HepG2 (cell line): Measurements from ENCODE around the gene FXYD1. TPM values are rescaled to one million over a fixed set of nuclear protein-coding genes. Genes with fewer than 3 reads are reported as not detected.

Experiments used
- ATAC-seq: fragments of 200-7000 bp; cut with Tn5 transposase; 3 replicates; pipeline ENCODE4 v1.9.1; 2020; ENCODE audit warnings: mild to moderate bottlenecking, moderate library complexity
- BruUV-seq: library from RNA; stranded (reverse); fragments of 400-500 nt; replicated peaks from 2 replicates; lab custom pipeline; 2021; lab: Mats Ljungman, UMichigan
- CTCF ChIA-PET: fragments of 300-600 bp; formaldehyde crosslinking; extraction: SDS; loops from one replicate; lab custom pipeline; 2021; ENCODE audit warnings: low total read pairs, inconsistent platforms, low intra/inter-chr PET ratio; lab: Yijun Ruan, JAX
- POLR2A ChIA-PET: fragments of 350-600 bp; sonication (Branson Sonifier 250); formaldehyde crosslinking; loops from one replicate; lab custom pipeline; 2020; ENCODE audit warnings: antibody characterized with exemption, inconsistent platforms; lab: Yijun Ruan, JAX
- DNase-seq: peaks from one replicate; pipeline ENCODE4 v3.0.0-alpha.2; 2015; ENCODE audit warnings: low spot score
- FAIRE-seq: peaks from 3 replicates; lab custom pipeline; 2011; peaks lifted over from hg19 to GRCh38; lab: Jason Lieb, UNC
- H2AFZ ChIP-seq: one replicate; pipeline ENCODE4 v1.6.1; 2011; ENCODE audit warnings: low read length, inconsistent platforms
- H3K27ac ChIP-seq: fragments of 300-600 bp; 3 replicates; pipeline ENCODE4 v1.8.0; 2011; ENCODE audit warnings: mixed run types, mild to moderate bottlenecking, mixed read lengths, low read length, inconsistent platforms; ENCODE audit not compliant: insufficient read depth; ENCODE audit errors: extremely low read length
- H3K27me3 ChIP-seq, 2 experiments: fragments of 200-600 bp in 1 of 2; 2 replicates in 1 of 2; 3 replicates in 1 of 2; pipeline versions ENCODE4 v1.6.0 to v1.8.0; 2011; ENCODE audit warnings: low read length in 2 of 2, mild to moderate bottlenecking in 2 of 2, moderate library complexity in 2 of 2, inconsistent platforms in 1 of 2; ENCODE audit not compliant: insufficient read depth in 2 of 2, control insufficient read depth in 1 of 2
- H3K36me3 ChIP-seq, 2 experiments: fragments of 200-600 bp in 1 of 2; replicated peaks in 1 of 2; 2 replicates in 1 of 2; 3 replicates in 1 of 2; pipeline versions ENCODE4 v1.5.1 to v1.8.0; 2011; ENCODE audit warnings: low read length in 2 of 2, inconsistent platforms in 1 of 2; ENCODE audit not compliant: insufficient read depth in 2 of 2, control insufficient read depth in 1 of 2
- H3K4me1 ChIP-seq: 2 replicates; pipeline ENCODE4 v1.5.1; 2012; ENCODE audit warnings: low read length, inconsistent platforms; ENCODE audit not compliant: insufficient read depth
- H3K4me2 ChIP-seq: 2 replicates; pipeline ENCODE4 v1.6.0; 2011; ENCODE audit warnings: low read depth, low read length, inconsistent platforms
- H3K4me3 ChIP-seq, 3 experiments: fragments of 200-600 bp in 1 of 3; sonication (generic), shearing (Covaris generic) in 1 of 3; replicated peaks in 1 of 3; 2 replicates each; pipeline ENCODE4 v1.5.1; 2011 to 2016; ENCODE audit warnings: low read length in 3 of 3, inconsistent platforms in 2 of 3, low read depth in 2 of 3, mild to moderate bottlenecking in 2 of 3, control low read depth in 1 of 3, mixed read lengths in 1 of 3; ENCODE audit not compliant: insufficient read depth in 1 of 3
- H3K79me2 ChIP-seq: one replicate; pipeline ENCODE4 v1.6.1; 2011; ENCODE audit warnings: low read length, inconsistent platforms; ENCODE audit not compliant: insufficient read depth
- H3K9ac ChIP-seq: 2 replicates; pipeline ENCODE4 v1.6.0; 2011; ENCODE audit warnings: mild to moderate bottlenecking, low read depth, low read length, inconsistent platforms; ENCODE audit not compliant: insufficient read depth
- H3K9me3 ChIP-seq: 2 replicates; pipeline ENCODE4 v1.5.1; 2012; ENCODE audit warnings: mild to moderate bottlenecking, low read length
- H4K20me1 ChIP-seq: 2 replicates; pipeline ENCODE4 v1.6.0; 2011; ENCODE audit warnings: inconsistent platforms, mild to moderate bottlenecking, low read length, moderate library complexity; ENCODE audit not compliant: insufficient read depth
- ELF3 ChIP-seq: IDR thresholded peaks from 2 replicates; pipeline ENCODE4 v1.6.1; 2016; ENCODE audit warnings: missing genetic modification reagents, missing compliant biosample characterization
- ELF4 ChIP-seq: sonication (generic); formaldehyde crosslinking; IDR thresholded peaks from 2 replicates; pipeline ENCODE4 v1.5.0; 2020; ENCODE audit warnings: missing genetic modification reagents, mild to moderate bottlenecking, moderate library complexity, borderline replicate concordance
- KDM4B ChIP-seq: sonication (generic); formaldehyde crosslinking; IDR thresholded peaks from 2 replicates; pipeline ENCODE4 v1.4.0; 2020; ENCODE audit warnings: missing genetic modification reagents
- KLF13 ChIP-seq: sonication (generic); formaldehyde crosslinking; IDR thresholded peaks from 2 replicates; pipeline ENCODE4 v1.4.0; 2020; ENCODE audit warnings: mild to moderate bottlenecking, missing genetic modification reagents
- SAFB2 ChIP-seq: sonication (generic); formaldehyde crosslinking; IDR thresholded peaks from 2 replicates; pipeline ENCODE4 v1.5.1; 2020; ENCODE audit warnings: missing genetic modification reagents, low read depth, mild to moderate bottlenecking, borderline replicate concordance
- ZNF644 ChIP-seq: IDR thresholded peaks from 2 replicates; pipeline ENCODE4 v1.6.1; 2016; ENCODE audit warnings: low read depth
- WGBS: methylation state at CpG from one replicate; pipeline ENCODE4 v1.1.6; 2017; ENCODE audit warnings: low lambda C conversion rate; 5-methylcytosine and 5-hydroxymethylcytosine counted together
- in situ Hi-C: cut with HindIII; loops from 2 replicates; pipeline ENCODE4 v1.10.0; 2017; ENCODE audit warnings: low pct_unique_long_range_greater_than_20kb; ENCODE audit not compliant: extremely low pct_ligation_motif_present
- intact Hi-C: fragments of 100-400 bp; cut with micrococcal nuclease; formaldehyde crosslinking; loops from one replicate; pipeline ENCODE4 v1.10.0; 2022; ENCODE audit not compliant: unreplicated experiment
- polyA plus RNA-seq, 8 experiments: library from polyadenylated mRNA; depleted of rRNA in 3 of 8; stranded (reverse) in 7 of 8; unstranded in 1 of 8; fragments of >200 nt; fragmentation: Illumina TruSeq in 4 of 8; extraction: Trizol in 4 of 8; gene quantifications; 2 replicates each; pipeline versions ENCODE4 v1.2.1 to v1.2.3, GENCODE V29; 2011 to 2016; ENCODE audit warnings: low read depth in 4 of 8, missing spikeins in 1 of 8, mixed read lengths in 1 of 8; ENCODE audit not compliant: insufficient read depth in 1 of 8
- total RNA-seq, 5 experiments: library from RNA; depleted of rRNA; stranded (reverse); fragments of >200 nt; fragmentation: Illumina TruSeq; extraction: Trizol; gene quantifications; 2 replicates each; pipeline ENCODE4 v1.2.3, GENCODE V29; 2016; ENCODE audit warnings: low read depth in 1 of 5
- TF ChIP-seq, protein P1 (sequence below): IDR thresholded peaks from 2 replicates; pipeline ENCODE4 v1.6.1; 2016; ENCODE audit warnings: control low read depth
- TF ChIP-seq, protein P2 (sequence below): sonication (generic); formaldehyde crosslinking; IDR thresholded peaks from 2 replicates; pipeline ENCODE4 v1.4.0; 2020; ENCODE audit warnings: missing genetic modification reagents, borderline replicate concordance
- TF ChIP-seq, protein P3 (sequence below): sonication (generic); formaldehyde crosslinking; conservative IDR thresholded peaks from 2 replicates; pipeline ENCODE4 v1.4.0; 2020; ENCODE audit warnings: mild to moderate bottlenecking, missing genetic modification reagents, moderate library complexity

Gene FXYD1
- total and polyA plus RNA-seq, 2 of the 13 experiments (the other 11 are each of a cell fraction or from before 2014, with no cell fraction given), result 31.2 TPM; not detected in 1

DNA sequence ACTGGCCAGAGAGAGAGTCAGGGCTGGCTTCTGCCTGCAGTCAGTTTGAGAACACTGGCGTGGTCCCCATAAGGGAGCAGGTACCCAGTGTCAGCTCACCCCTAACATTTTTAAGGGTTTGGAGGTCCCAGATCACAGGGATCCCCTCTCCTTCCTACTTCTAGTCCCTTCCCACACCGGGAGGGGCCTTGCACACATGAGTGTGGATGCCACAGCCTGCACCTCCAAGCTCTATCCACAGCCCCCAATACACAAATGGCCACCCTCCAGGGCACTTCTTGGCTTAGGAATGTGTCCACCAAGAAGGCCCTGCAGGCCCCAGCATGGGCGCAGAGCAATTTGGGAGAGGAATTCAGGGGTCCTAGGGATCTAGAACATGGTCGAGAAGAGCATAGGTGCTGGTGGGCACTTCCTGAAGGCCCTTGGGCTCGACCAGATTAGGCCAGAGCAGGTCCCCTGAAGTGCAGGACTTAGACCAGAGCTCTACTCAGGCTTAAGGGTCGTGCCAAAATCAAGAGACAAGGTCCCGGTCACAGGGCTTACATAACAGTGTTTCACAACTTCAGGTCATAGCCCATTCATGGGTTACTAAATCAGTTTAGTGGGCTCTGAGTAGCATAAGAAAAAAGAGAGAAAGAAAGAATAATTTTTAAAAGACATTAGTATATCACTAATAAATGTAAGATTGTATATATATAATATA lies 31.9 kb downstream of the FXYD1 start:
- ATAC-seq (no peak), DNase-seq (no peak), FAIRE-seq (no peak)
- no peak overlapping the region for H3K27ac ChIP-seq
- POLR2A ChIA-PET, result no interaction called here
- 0% methylated on average over 2 of the region's 7 CpGs for WGBS
- CTCF ChIA-PET, result no interaction called here
- H3K4me3 ChIP-seq, result no peak overlapping the region
- H3K9me3 ChIP-seq, result peaks cover 11% of the 10 kb centered on the region; the same call in 1 of the 2 replicates
- H3K4me1 ChIP-seq, result no peaks in the 10 kb centered on the region
- H3K4me2 ChIP-seq, result no peak overlapping the region
- H3K9ac ChIP-seq, result no peak overlapping the region
- H3K27me3 ChIP-seq, result no peaks in the 10 kb centered on the region; a peak in 1 of 5 replicates
- in situ Hi-C loops (no loop called here), intact Hi-C loops (no loop called here)
- H3K36me3 ChIP-seq, result no peaks in the 10 kb centered on the region
- no peaks in the 10 kb centered on the region for H4K20me1 ChIP-seq
- H2AFZ ChIP-seq, result no peak overlapping the region
- no peaks in the 10 kb centered on the region for H3K79me2 ChIP-seq
- BruUV-seq, result no TSS peak
- TF ChIP-seq SAFB2 (CRISPR knock-in tag) (no peak), KDM4B (CRISPR knock-in tag) (no peak), ELF3 (CRISPR knock-in tag) (no peak), KLF13 (CRISPR knock-in tag) (no peak), ZNF644 (no peak), ELF4 (CRISPR knock-in tag) (no peak)
- TF ChIP-seq, protein P1, sequence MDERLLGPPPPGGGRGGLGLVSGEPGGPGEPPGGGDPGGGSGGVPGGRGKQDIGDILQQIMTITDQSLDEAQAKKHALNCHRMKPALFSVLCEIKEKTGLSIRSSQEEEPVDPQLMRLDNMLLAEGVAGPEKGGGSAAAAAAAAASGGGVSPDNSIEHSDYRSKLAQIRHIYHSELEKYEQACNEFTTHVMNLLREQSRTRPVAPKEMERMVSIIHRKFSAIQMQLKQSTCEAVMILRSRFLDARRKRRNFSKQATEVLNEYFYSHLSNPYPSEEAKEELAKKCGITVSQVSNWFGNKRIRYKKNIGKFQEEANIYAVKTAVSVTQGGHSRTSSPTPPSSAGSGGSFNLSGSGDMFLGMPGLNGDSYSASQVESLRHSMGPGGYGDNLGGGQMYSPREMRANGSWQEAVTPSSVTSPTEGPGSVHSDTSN (CRISPR knock-in tag), result no peak
- TF ChIP-seq, protein P2, sequence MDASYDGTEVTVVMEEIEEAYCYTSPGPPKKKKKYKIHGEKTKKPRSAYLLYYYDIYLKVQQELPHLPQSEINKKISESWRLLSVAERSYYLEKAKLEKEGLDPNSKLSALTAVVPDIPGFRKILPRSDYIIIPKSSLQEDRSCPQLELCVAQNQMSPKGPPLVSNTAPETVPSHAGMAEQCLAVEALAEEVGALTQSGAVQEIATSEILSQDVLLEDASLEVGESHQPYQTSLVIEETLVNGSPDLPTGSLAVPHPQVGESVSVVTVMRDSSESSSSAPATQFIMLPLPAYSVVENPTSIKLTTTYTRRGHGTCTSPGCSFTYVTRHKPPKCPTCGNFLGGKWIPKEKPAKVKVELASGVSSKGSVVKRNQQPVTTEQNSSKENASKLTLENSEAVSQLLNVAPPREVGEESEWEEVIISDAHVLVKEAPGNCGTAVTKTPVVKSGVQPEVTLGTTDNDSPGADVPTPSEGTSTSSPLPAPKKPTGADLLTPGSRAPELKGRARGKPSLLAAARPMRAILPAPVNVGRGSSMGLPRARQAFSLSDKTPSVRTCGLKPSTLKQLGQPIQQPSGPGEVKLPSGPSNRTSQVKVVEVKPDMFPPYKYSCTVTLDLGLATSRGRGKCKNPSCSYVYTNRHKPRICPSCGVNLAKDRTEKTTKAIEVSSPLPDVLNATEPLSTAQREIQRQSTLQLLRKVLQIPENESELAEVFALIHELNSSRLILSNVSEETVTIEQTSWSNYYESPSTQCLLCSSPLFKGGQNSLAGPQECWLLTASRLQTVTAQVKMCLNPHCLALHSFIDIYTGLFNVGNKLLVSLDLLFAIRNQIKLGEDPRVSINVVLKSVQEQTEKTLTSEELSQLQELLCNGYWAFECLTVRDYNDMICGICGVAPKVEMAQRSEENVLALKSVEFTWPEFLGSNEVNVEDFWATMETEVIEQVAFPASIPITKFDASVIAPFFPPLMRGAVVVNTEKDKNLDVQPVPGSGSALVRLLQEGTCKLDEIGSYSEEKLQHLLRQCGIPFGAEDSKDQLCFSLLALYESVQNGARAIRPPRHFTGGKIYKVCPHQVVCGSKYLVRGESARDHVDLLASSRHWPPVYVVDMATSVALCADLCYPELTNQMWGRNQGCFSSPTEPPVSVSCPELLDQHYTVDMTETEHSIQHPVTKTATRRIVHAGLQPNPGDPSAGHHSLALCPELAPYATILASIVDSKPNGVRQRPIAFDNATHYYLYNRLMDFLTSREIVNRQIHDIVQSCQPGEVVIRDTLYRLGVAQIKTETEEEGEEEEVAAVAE (CRISPR knock-in tag), result no peak
- TF ChIP-seq, protein P3, sequence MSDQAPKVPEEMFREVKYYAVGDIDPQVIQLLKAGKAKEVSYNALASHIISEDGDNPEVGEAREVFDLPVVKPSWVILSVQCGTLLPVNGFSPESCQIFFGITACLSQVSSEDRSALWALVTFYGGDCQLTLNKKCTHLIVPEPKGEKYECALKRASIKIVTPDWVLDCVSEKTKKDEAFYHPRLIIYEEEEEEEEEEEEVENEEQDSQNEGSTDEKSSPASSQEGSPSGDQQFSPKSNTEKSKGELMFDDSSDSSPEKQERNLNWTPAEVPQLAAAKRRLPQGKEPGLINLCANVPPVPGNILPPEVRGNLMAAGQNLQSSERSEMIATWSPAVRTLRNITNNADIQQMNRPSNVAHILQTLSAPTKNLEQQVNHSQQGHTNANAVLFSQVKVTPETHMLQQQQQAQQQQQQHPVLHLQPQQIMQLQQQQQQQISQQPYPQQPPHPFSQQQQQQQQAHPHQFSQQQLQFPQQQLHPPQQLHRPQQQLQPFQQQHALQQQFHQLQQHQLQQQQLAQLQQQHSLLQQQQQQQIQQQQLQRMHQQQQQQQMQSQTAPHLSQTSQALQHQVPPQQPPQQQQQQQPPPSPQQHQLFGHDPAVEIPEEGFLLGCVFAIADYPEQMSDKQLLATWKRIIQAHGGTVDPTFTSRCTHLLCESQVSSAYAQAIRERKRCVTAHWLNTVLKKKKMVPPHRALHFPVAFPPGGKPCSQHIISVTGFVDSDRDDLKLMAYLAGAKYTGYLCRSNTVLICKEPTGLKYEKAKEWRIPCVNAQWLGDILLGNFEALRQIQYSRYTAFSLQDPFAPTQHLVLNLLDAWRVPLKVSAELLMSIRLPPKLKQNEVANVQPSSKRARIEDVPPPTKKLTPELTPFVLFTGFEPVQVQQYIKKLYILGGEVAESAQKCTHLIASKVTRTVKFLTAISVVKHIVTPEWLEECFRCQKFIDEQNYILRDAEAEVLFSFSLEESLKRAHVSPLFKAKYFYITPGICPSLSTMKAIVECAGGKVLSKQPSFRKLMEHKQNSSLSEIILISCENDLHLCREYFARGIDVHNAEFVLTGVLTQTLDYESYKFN (CRISPR knock-in tag), result no peak
